Parathyroid adenoma (tissue), 2 donors: ENCODE data around the gene IRF7.
"Not testable (repeated sequence)": the region's sequence is repeated elsewhere in the genome, so short reads cannot be mapped to it uniquely, and the experiment has no call there.

ENCODE experiments used
- H2AFZ ChIP-seq: fragments of 300-600 bp; sonication (generic); one replicate; pipeline ENCODE4 v1.7.0; 2017; ENCODE audit warnings: antibody characterized with exemption, mild to moderate bottlenecking
- H3K27ac ChIP-seq: fragments of 300-600 bp; sonication (generic); one replicate; pipeline ENCODE4 v1.7.0; 2017
- H3K27me3 ChIP-seq: fragments of 300-600 bp; sonication (generic); one replicate; pipeline ENCODE4 v1.7.0; 2017; ENCODE audit warnings: low read length; ENCODE audit not compliant: control insufficient read depth, insufficient read depth
- H3K36me3 ChIP-seq: fragments of 300-600 bp; sonication (generic); one replicate; pipeline ENCODE4 v1.7.0; 2017; ENCODE audit warnings: low read length; ENCODE audit not compliant: control insufficient read depth, insufficient read depth
- H3K4me1 ChIP-seq: fragments of 300-600 bp; sonication (generic); one replicate; pipeline ENCODE4 v1.7.0; 2017; ENCODE audit warnings: control low read depth
- H3K4me2 ChIP-seq: fragments of 300-600 bp; sonication (generic); one replicate; pipeline ENCODE4 v1.7.0; 2017; ENCODE audit warnings: low read length
- H3K4me3 ChIP-seq: fragments of 300-600 bp; sonication (generic); one replicate; pipeline ENCODE4 v1.7.0; 2017; ENCODE audit warnings: low read depth, low read length
- H3K79me2 ChIP-seq: fragments of 300-600 bp; sonication (generic); one replicate; pipeline ENCODE4 v1.7.0; 2017; ENCODE audit warnings: control low read depth
- H3K9ac ChIP-seq: fragments of 300-600 bp; sonication (generic); one replicate; pipeline ENCODE4 v1.7.0; 2017; ENCODE audit warnings: mild to moderate bottlenecking
- H3K9me3 ChIP-seq: fragments of 300-600 bp; sonication (generic); one replicate; pipeline ENCODE4 v1.7.0; 2017; ENCODE audit warnings: low read length; ENCODE audit not compliant: control insufficient read depth
- TF ChIP-seq, protein P1 (sequence below): fragments of 300-600 bp; sonication (generic); IDR thresholded peaks from one replicate; pipeline ENCODE4 v1.7.0; 2017; ENCODE audit warnings: antibody characterized with exemption, mild to moderate bottlenecking
- donor health status: primary hyperparathyroidism.

The IRF7 gene

DNA sequence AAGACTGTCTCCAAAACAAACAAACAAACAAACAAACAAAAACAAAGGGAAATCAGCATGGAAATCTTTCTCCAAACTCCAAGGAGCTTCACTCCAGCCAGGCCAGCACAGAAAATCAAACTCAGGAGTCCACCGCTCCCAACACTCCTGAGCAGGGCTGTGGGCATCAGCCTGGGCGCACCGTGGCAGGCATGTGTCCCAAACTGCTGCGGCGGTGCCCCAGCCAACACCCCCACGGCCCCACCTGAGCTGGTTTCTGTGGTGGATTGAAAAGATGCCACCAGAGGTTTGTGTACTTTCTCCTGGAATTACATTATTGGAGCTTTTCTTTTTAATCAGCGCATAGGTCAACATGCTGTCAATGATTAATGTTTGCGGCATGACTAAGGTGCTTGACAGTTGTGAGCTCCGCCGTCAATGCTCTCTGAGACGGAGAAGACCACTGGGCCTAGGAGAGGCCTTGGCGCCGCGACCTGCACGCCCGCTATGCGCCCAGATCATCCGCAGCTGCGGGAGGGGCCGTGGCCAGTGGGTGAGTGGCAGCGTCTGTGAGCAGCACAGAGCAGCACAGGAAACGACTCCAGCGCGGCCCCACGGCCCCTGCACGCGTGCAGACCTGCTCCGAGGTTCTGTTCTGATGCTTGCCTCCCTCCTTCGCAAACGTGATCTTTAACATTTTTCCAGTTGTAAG lies 39.4 kb upstream of the IRF7 start:
- Histone ChIP-seq H3K4me2 (no peak overlapping the region), H3K9ac (no peak overlapping the region), H2AFZ (no peak overlapping the region), H3K36me3 (no peaks in the 10 kb centered on the region), H3K9me3 (no peaks in the 10 kb centered on the region), H3K4me1 (no peaks in the 10 kb centered on the region), H3K79me2 (no peaks in the 10 kb centered on the region), H3K4me3 (no peak overlapping the region), H3K27ac (no peak overlapping the region), H3K27me3 (no peaks in the 10 kb centered on the region)
- TF ChIP-seq, protein P1, sequence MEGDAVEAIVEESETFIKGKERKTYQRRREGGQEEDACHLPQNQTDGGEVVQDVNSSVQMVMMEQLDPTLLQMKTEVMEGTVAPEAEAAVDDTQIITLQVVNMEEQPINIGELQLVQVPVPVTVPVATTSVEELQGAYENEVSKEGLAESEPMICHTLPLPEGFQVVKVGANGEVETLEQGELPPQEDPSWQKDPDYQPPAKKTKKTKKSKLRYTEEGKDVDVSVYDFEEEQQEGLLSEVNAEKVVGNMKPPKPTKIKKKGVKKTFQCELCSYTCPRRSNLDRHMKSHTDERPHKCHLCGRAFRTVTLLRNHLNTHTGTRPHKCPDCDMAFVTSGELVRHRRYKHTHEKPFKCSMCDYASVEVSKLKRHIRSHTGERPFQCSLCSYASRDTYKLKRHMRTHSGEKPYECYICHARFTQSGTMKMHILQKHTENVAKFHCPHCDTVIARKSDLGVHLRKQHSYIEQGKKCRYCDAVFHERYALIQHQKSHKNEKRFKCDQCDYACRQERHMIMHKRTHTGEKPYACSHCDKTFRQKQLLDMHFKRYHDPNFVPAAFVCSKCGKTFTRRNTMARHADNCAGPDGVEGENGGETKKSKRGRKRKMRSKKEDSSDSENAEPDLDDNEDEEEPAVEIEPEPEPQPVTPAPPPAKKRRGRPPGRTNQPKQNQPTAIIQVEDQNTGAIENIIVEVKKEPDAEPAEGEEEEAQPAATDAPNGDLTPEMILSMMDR, result no peak

- not testable (repeated sequence) for H3K4me3 ChIP-seq, H3K4me1 ChIP-seq, H3K9me3 ChIP-seq, H3K27ac ChIP-seq, H3K4me2 ChIP-seq, H3K79me2 ChIP-seq, H3K36me3 ChIP-seq, H3K27me3 ChIP-seq, H3K9ac ChIP-seq, H2AFZ ChIP-seq
Measured at GRCh38 chr11:654444-654843, 38.7 kb upstream of the IRF7 start.

GRCh38 chr11:653837-654236 lies 38.1 kb upstream of the IRF7 start:
- no peak overlapping the region for H3K4me3 ChIP-seq
- no peak overlapping the region for H2AFZ ChIP-seq
- no peaks in the 10 kb centered on the region for H3K27me3 ChIP-seq
- H3K36me3 ChIP-seq, result no peaks in the 10 kb centered on the region
- no peaks in the 10 kb centered on the region for H3K4me1 ChIP-seq
- TF ChIP-seq, protein P1, result no peak
- no peaks in the 10 kb centered on the region for H3K79me2 ChIP-seq
- H3K9ac ChIP-seq, result no peak overlapping the region
- no peaks in the 10 kb centered on the region for H3K9me3 ChIP-seq
- no peak overlapping the region for H3K4me2 ChIP-seq
- H3K27ac ChIP-seq, result no peak overlapping the region

DNA sequence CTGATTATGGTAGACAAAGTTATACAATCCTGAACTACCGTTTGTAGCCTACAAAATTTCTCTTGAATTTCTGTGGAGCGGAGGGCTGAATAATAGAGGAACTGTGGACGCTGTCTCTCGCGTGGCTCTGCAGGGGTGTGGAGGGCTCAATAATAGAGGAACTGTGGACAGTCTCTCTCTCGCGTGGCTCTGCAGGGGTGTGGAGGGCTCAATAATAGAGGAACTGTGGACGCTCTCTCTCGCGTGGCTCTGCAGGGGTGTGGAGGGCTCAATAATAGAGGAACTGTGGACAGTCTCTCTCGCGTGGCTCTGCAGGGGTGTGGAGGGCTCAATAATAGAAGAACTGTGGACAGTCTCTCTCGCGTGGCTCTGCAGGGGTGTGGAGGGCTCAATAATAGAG lies 37.4 kb upstream of the IRF7 start:
- H3K36me3 ChIP-seq, H3K79me2 ChIP-seq, H3K9ac ChIP-seq, H2AFZ ChIP-seq, H3K4me3 ChIP-seq, H3K9me3 ChIP-seq, H3K27me3 ChIP-seq, H3K27ac ChIP-seq, H3K4me1 ChIP-seq, H3K4me2 ChIP-seq: not testable (repeated sequence)

DNA sequence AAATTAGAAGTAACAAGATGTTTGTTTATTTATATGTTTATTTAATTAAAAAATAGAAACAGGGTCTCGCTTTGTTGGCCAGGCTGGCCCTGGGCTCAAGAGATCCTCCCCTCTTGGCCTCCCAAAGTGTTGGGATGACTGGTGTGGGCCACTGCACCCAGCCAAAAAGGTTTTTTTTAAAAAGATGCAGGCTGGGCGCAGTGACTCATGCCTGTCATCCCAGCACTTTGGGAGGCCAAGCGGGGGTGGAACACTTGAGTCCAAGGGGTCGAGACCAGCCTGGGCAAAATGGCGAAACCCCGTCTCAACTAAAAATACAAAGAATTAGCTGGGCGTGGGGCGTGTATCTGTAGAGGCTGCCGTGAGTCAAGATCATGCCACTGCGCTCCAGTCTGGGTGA lies 34.7 kb upstream of the IRF7 start:
- H3K4me1 ChIP-seq, result no peaks in the 10 kb centered on the region

GRCh38 chr11:647672-648158 lies 32.0 kb upstream of the IRF7 start:
- H3K4me3 ChIP-seq, H3K4me2 ChIP-seq, H3K27ac ChIP-seq, H3K36me3 ChIP-seq, H3K27me3 ChIP-seq, H3K9me3 ChIP-seq, H2AFZ ChIP-seq, H3K9ac ChIP-seq, H3K79me2 ChIP-seq, H3K4me1 ChIP-seq: not testable (repeated sequence)

More for the DNA sequence above, 34.7 kb upstream of the IRF7 start:
- Histone ChIP-seq H3K4me2 (no peak overlapping the region), H3K36me3 (no peaks in the 10 kb centered on the region), H3K4me3 (no peak overlapping the region), H3K27ac (no peak overlapping the region), H2AFZ (no peak overlapping the region), H3K79me2 (no peaks in the 10 kb centered on the region), H3K27me3 (no peaks in the 10 kb centered on the region), H3K9ac (no peak overlapping the region), H3K9me3 (no peaks in the 10 kb centered on the region)
- TF ChIP-seq, protein P1, result no peak
